Right lung (tissue), 5 donors: ENCODE measurements around the gene NAT14. TPM values are rescaled to one million over a fixed set of nuclear protein-coding genes. Genes with fewer than 3 reads are reported as not detected.

Experiments used
- DNase-seq, 2 donors: peaks; one replicate each; pipeline ENCODE4 v3.0.0-alpha.2; 2013
- polyA plus RNA-seq, 5 donors: library from polyadenylated mRNA; unstranded; fragments of 120-200 nt; gene quantifications; one replicate each; pipeline versions ENCODE4 v1.2.1 to v1.2.3, GENCODE V29; 2013; ENCODE audit warnings: inconsistent platforms in 1 of 5, low replicate concordance in 1 of 5; ENCODE audit not compliant: insufficient read length in 5 of 5, insufficient read depth in 1 of 5

The NAT14 gene
- polyA plus RNA-seq, 5 donors = 28.6 to 60.8 (median 42.3) TPM

DNA sequence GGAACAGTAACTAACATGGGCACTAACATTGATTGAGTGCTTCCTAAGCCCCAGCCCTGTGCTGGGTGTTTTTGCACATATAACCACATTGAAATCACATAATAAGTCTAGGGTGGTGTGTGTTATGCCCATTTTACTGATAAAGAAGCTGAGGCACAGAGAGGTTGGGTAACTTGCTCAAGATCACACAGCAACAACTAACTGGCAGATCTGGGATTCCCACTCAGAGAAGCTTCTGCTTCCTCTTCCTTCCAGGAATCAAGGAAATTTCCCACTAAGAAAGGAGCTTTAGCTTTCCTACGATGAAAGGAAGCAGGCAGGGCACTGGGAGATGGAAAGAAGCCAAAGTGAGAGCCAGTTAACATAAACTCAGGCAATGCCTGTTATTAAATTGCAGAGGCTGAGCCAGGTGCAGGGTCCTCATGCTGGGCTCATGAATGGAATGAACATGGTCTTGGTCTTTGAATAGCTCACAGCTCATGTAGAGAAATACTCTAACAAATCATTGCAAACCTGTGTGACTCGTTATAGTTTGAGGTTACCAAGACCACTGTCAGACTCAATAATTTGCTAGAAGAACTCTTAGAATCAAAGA is 13.4 kb downstream of the NAT14 start:
- no peak for DNase-seq

DNA sequence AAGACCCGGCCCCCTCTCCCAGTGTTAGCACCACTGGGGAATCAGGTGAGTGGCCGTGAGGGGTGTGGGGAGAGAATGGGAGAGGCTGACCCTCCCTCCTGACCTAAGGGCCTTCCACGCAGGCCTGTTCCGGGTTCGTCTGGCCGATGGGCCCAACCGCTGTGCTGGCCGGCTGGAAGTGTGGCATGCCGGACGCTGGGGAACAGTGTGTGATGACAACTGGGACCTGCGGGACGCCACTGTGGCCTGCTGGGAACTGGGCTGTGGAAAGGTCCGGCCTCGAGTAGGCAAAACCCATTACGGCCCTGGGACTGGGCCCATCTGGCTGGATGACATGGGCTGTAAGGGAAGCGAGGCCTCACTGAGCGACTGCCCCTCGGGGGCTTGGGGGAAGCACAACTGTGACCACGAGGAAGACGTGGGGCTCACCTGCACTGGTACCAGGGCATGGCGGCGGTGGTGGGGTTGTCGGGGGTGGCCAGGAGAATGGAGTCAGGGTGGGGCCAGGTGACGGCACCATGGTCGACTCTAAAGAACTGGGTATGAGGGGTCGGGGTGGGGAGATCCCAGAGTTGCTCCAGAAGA is 15.5 kb downstream of the NAT14 start:
- DNase-seq = no peak

DNA sequence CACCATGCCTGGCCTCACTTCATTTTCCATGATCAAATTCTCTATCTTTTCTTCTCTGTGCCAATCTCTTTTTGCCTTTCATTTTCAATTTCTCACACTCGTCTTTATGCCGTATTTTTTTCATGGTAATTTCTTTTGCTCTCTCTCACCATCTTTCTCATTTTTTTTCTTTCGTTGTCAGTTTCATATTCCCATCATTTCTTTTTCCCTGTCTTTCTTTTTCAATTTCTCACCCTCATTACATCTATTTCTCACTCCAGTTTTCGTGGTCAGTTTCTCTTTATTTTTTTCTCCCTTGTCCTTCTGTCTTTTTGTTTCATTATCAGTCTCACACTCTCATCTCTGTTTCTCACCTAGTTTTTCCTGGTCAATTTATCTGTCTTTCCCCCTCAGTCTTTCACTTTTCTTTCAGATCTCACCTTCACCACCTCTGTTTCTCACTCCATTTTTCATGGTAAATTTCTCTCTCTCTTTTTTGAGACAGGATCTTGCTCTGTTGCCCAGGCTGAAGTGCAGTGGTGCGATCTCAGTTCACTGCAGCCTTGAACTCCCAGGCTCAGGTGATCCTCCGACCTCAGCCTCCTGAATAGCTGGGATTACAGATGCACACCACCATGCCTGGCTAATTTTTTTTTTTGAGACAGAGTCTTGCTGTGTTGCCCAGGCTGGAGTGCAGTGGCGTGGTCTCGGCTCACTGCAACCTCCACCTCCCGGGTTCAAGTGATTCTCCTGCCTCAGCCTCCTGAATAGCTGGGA is 17.4 kb downstream of the NAT14 start:
- no peak for DNase-seq

DNA sequence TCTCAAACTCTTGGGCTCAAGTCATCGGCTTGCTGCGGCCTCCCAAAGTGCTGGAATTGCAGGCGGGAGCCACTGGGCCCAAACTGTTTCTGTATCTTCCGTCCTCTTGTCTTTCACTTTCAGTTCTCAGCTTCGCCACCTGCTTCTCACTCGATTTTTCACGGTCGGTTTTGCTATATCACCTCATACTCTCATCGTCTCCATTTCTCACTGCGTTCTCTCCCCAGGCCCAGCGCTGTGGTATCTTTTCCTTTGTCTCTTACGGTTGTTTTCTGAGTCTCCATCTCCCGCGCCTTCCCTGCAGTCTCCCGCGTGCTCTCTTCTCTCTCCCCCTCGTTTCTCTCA is 18.1 kb downstream of the NAT14 start:
- DNase-seq = no peak

DNA sequence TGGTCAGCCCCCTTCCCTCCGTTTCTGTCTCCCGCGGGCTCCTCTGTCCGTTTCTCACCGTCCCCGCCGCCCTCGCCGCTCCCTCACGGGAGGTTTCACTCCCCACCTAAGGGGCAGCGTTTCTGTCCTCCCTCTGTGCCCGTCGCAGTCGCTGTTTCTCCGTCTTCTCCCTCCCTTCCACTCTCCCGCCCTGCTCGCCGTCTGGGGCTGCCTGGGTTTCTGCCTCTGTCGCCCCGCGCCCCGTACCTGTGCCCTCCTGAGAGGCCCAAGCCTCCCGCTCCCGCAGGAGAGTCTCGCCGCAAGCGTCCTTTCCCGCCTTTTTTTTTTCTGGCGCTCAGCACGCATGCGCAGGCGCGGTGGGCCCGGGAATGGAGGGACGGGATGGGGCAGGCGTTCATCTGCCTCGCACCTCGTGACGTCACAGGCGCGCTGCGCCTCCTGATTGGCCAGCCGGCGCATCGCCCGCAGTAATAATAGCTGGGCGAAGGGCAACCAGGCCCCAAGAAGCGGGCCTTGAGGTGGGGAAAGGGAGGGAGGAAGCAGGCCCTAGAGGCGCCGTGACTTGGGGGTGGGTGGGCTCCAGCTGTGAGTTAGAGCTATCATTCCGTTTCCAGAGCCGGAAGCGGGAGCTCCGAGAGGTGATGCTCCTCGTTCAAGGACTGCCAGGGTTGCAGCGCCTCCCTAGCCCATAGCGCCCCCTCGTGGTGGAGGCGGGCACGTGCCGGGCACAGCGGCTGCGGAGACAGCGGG is 18.7 kb downstream of the NAT14 start:
- peak; percentile 91 to 92 for DNase-seq

DNA sequence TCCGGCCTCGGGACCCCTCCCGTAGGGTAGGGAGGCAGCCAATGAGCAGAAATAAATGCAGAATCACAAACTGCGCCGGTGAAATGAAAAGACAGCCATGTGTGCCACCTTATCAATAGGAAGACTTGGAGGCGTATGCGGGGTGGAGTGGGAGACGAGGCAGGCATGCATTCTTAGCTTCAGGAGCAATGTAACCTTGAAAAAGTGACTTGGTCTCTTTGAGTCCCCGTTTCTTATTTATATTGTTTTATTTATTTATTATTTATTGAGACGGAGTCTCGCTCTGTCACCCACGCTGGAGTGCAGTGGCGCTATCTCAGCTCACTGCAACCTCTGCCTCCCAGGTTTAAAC is 19.2 kb downstream of the NAT14 start:
- DNase-seq = no peak

DNA sequence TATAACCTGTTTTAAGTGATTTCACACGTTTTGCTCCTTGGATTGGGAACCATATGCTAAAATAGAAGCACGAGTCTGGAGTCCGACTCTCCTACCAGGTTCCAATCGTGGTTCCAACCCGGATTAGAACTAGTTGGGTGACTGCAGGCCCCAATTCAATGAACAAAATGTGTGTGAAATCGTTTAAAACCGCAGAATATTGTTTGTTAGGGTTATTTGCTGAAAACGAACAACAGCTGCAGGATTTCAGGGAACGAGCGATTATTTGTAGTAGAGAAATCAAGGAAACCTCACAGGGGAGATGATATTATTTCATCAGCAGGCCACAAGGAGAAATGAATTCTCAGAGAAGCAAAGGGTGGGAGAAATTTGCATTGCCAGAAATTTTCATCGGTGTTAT is 20.0 kb downstream of the NAT14 start:
- DNase-seq = no peak

DNA sequence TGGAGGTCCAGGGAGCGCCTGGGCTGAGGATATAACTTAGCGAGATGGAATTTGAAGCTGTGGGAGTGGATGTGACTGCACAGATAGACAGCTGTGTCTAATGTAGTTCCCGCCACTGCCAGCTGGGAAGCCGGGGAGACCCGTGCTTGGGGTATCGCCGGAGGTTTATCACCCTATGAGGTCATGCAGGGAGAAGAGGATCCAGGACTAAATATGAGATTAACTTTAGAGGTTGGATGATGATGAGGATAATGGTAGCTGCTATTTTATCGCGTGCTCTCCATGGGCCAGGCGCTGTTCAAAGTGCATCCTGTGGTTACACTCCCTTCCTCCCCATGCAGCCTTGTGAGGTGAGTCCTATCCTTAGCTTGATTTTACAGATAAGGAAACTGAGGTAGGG is 23.1 kb downstream of the NAT14 start:
- DNase-seq = no peak

DNA sequence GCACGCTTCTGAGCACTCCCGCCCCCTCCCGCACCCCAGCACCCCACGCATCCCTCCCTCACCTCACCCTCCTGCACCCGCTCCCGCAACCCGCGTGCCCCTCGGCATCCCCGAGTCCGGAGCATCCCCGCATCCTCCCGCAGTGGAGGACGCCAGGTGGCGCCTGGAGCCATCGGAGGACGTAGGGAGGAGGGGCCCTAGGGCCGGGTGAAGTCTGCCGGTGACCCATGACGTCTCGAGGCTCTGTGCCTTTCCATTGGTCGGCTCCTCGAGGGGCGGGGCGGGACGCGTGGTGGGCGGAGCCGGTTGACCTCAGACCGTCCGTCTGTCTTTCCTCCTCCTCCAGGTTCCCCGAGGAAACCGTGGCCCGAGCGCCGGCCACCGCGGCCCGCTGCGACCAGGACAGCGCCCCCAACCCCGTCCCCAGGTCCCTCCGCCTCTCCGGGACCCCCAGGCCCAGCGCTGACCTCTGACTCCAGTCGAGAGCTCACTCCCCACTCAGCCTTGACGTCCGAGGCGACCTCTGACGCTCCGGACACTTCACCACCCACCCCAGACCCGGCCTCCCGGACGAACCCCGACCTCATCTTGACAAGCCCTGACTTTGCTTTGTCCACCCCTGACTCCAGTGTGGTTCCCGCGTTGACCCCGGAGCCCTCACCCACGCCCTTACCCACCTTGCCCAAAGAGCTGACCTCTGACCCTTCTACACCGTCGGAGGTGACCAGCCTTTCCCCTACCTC is 32.1 kb downstream of the NAT14 start:
- DNase-seq = peak; percentile 85 to 90

DNA sequence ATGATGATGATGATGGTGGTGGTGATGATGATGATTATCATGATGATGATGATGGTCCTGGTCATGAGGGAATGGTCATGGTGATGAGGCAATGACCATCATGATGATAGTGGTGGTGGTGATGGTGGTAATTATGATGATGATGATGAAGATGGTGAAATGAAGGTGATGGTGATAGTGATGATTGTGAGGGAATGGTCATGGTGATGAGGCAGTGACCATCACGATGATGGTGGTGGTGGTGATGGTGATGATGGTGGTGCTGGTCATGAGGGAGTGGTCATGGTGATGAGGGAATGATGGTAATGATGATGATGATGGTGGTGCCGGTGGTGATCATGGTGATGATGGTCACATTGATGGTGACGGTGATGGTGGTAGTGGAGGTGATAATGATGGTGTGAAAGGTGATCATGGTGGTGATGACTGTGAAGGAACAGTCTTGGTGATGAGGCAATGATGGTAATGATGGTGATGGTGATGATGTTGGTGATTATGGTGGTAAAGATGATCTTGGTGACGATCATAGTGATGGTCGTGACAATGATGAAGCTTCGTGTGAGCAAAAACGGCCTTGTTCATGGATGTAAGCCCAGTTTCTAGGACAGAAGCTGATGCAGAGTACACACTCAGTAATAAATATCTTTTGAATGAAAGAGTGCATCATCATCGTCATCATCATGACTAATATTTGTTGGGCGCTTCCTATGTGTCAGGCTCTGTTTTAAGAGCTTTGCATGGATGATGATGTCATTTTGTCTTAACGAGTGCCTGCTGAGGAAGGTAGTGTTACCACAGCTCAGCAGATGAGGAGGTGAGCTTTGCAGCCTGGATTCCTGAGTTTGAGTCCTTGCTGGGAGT is 34.7 kb downstream of the NAT14 start:
- no peak for DNase-seq

DNA sequence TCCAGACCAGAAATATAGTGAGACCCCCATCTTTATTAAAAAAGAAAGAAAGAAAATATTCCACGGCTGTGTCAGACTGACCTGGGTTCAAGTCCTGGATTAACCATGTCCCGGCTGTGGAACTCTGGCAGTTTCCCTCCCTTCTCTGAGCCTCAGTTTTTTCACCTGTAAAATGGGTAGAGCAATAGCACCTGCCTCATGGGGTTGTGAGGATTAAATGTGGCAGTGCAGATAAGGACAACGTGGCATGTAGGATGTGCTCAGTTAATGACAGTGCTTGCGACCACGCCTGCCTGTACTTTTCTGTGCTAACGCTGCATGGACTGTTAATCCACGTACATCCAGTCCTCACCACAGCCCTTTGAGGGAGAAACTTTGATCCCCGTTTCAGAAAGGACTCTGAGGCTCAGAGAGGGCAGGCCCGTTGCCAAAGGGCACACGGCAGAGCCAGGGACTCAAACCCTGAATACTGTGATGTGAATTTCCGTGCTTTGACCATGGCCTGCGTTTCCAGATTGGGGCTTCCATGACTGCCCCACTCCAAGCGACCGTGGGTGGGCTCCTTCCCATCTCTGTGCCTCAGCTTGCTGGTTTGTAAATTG is 35.8 kb downstream of the NAT14 start:
- no peak for DNase-seq

DNA sequence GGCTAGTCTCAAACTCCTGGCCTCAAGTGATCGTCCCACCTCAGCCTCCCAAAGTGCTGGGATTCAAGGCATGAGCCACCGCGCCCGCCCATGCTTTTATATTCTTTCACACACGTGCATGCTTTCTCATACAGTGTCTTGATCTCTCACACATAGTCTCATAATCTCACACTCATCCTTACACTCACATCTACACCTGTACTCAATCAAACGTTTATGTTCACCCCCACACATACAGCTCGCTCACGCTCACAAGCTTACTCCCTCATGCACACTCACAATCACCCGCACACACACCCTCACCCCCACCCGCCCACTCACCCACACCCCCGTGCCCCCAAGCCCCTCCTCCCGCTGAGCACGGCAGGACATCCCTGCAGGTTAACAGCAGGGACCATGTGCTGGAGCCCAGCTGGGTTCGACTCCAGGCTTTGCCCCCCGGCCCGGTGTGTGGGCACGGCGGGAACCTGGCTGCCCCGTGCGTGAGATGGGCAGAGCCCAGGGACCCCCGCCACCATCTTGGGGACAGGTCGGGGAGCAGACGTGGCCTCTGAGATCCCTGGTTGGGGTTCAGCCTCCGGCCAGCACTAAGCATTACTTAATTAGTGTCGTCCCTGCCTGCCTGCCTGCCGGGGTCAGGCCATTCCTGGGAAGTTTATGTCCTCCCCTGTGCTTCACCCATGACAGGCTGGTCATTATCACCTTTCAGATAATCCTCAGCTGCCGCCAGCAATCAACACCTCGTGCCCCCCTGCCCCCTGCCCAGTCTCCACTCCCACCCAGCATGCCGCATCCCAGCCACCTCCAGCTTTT is 40.5 kb downstream of the NAT14 start:
- no peak for DNase-seq

DNA sequence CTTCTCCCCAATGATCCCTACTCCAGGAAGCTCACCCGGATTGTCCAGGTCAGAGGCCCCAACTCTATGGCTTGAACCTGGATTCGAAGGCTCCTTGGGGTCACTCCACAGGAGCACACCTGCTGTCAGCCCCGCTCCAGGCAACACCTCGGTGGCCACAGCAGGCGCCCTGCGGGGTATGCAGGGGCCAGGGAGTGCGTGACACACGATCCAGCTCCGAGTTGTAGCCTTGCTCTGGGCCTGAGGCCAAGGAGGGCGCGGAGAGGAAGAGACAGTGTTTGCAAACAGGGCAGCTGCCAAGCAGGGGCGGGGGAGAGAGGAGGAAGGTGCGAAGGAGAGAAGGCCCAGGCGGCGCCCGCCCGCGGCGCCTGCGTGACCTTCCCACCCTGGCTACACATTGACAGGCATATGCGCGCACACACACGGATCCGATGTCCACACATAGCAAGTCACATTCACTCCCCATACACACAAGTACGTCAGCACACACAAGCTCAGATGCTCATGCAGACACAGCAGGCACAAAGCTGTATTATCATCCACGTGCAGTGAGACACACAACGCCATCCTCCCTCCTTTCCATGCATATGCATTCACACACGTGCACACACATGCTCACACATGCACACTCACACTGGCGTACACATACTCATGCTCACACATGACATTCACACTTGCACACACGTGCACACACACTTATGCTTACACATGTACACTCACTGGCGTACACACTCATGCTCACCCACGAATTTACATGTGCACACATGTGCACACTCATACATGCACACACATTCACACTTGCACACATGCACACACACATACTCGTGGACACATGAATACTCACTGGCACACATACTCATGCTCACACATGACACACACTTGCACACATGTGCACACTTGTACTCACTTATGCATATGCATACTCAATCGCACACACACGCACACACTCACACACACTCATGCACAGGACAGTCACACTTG is 41.5 kb downstream of the NAT14 start:
- DNase-seq = peak; percentile 72 to 83

DNA sequence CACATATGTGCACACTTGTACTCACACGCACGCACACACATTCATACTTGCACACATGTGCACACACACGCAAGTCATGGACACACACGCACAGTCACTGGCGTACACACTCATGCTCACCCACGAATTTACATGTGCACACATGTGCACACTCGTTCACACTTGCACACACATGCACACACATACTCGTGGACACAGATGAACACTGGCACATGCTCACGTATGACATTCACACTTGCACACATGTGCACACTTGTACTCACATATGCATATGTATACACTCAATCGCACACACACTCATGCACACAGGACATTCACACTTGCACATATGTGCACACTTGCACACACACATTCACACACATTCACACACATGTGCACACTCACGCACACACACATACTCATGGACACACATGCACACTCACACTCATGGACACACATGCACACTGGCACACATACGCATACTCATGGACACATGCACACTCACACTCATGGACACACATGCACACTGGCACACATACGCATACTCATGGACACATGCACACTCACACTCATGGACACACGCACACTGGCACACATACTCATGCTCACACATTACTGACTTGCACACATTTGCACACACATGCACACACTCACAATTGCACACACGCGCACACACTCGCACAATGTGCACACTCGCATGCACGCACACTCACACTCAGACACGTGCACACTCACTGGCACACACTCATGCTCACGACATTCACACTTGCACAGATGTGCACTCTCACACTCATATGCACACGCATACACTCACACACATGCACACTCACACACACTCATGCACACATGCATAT is 42.4 kb downstream of the NAT14 start:
- DNase-seq = no peak

DNA sequence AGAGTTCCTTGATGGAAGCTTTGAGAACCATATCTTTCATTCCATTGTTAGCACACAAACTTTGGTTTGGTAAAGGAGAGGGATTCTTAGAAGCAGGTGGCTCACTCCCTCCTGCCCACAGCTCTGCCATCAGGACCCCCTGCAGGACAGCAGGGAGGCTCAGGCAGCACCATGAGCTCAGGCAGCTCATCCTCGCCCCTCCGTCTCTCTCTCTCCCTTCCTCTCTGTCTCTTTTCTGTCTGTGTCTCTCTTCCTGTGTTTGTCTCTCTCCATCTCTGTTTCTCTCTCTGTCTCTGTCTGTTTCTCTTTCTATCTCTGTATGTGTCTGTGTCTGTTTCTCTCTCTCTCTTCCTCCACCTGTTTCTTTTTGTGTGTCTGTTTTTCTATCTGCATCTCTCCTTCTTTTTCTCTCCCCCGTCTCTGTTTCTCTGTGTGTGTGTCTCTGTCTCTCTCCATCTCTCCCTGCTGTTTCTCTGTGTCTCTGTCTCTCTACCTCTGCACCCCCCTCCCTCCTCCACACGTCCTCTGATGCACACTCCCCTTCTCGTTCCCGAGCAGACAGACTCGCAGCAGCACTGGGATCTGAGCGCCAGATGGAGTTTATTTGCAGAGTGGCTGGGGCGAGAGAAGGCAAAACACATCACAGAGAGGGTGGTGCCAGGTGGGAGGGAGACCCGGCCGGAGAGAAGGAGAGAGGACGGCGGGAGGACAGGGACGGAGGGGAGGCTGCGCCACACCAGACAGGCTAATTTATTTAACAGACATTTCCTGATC is 43.2 kb downstream of the NAT14 start:
- DNase-seq = no peak

DNA sequence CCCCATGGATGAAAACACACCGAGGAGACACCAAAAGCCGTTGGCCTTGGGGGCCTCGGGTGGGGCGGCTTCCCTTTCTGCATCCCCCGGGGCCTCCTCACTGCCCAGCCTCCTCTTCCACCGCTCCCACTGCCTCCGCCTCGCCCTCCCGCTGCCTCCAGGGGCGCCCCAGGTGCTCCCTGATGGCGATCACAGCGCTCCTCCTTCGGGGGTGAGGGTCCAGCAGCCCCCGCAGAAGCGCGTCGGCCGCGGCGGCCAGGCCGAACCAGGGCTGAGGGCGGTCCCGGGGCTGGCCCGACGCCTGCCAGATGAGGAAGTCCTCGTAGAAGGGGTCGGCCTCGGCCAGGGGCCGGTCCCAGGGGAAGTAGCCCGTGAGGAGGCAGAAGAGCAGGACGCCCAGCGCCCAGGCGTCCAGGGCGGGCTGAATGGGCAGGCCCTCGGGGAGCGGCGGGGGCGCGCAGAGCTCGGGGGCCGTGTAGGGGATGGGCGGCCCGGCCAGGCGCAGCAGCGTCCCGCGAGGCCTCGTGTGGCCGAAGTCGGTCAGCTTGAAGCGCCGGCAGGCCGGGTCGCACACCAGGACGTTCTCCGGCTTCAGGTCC is 44.7 kb downstream of the NAT14 start:
- DNase-seq = no peak
